HL-60 (cell line): ENCODE data around the gene WNT5B.

Experiments
- DNase-seq, 2 experiments: peaks; one replicate each; pipeline ENCODE4 v3.0.0-alpha.2; 2010 to 2020; ENCODE audit warnings: low read depth in 1 of 2, low spot score in 1 of 2
- H3K27ac ChIP-seq: fragments of 250-450 bp; sonication (Bioruptor Pico); replicated peaks from 2 replicates; pipeline ENCODE4 v1.5.1; 2020; ENCODE audit warnings: mild to moderate bottlenecking, moderate library complexity
- H3K27me3 ChIP-seq: fragments of 250-450 bp; sonication (Bioruptor Pico); 2 replicates; pipeline ENCODE4 v1.5.1; 2021; ENCODE audit warnings: mild to moderate bottlenecking, moderate library complexity; ENCODE audit not compliant: insufficient read depth, poor library complexity, severe bottlenecking
- H3K4me3 ChIP-seq: replicated peaks from 2 replicates; pipeline ENCODE4 v1.5.1; 2011; ENCODE audit warnings: mild to moderate bottlenecking, control low read depth, low read length; ENCODE audit not compliant: insufficient read depth
- CTCF ChIP-seq: IDR thresholded peaks from one replicate; pipeline ENCODE4 v1.5.1; 2011; ENCODE audit warnings: low read length, control low read depth, inconsistent platforms; ENCODE audit not compliant: insufficient read depth
- GABPA ChIP-seq: IDR thresholded peaks from 2 replicates; pipeline ENCODE4 v1.6.1; 2012; ENCODE audit warnings: low read depth
- POLR2AphosphoS5 ChIP-seq: IDR thresholded peaks from 2 replicates; pipeline ENCODE4 v1.6.1; 2012; ENCODE audit warnings: low read depth
- REST ChIP-seq: IDR thresholded peaks from 2 replicates; pipeline ENCODE4 v1.6.1; 2012; ENCODE audit warnings: low read depth; ENCODE audit not compliant: insufficient replicate concordance
- SPI1 ChIP-seq: IDR thresholded peaks from 2 replicates; pipeline ENCODE4 v1.6.1; 2012; ENCODE audit warnings: low read depth, mild to moderate bottlenecking, borderline replicate concordance

Gene WNT5B

DNA sequence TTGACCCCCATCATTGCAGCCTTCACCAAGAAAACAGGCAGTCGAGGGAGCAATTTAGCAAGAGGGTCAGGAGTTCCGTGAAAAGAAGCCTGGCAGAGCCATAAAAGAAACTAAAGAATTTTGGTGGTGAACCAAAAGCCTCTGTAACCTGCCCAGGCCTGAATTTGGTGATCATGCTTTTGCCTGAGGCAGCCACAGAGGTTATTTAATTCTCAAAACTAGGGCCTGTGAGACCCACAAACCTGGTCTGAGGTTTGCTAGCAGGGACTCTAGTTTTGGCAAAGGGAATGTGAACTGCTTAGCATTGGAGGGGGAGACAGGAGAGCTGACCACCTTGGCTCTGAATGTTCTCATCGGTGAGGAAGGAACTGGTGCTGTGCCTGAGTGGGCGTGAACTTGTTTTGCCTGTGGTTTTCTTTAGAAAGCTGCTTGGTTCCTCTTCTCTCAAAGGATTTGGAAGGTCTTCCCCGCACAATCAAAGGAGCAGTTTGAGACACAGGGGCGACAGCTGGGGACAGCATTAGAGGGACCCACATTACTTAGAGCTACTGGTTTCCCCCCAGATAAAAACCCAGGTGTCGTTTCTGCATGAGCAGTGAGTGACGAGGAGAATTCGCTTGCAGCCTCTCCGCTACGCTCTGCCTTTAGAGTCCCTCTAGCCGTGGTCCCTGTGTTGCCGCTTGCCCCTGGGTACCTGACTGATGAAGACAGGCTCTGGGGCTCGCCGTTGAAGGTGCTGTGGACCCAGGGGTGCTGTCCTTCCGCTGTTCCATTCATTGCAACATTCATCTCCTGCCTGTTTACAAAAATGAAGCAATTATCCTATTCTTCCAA is 12.6 kb upstream of the WNT5B start:
- Histone ChIP-seq H3K27me3 (no peaks in the 10 kb centered on the region), H3K27ac (no peak overlapping the region), H3K4me3 (no peak overlapping the region; the same call in 1 of the 2 replicates)
- peak in 1 of 2 experiments; percentile 72 for DNase-seq
- TF ChIP-seq SPI1 (peak; percentile 67; the same call in 1 of the 2 replicates), REST (no peak)

- Histone ChIP-seq H3K27me3 (no peaks in the 10 kb centered on the region), H3K4me3 (no peak overlapping the region), H3K27ac (no peak overlapping the region)
- no peak for DNase-seq
- TF ChIP-seq REST, result no peak
- peak; percentile 31; the same call in 1 of the 2 replicates for TF ChIP-seq SPI1
These were observed 10.5 kb upstream of the WNT5B start for GRCh38 chr12:1618489-1618888.

DNA sequence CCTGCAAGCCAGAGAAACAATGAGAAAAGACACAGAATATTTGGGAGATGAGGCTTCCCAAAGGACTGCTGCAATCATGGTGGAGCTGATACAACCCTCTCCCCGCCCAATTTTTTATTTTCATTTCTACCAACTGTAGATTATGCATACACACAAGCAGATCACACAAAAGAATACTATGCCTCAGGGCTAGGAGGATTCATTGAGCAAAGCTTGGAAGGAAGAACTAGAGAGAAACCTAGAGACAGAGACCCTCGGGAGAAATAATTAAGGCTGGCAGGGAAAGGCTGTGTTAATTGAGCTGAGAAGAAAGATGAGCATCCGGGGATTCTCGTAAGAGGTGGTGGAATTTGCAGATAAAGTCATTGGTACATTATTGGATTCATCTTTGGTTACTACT is 9.9 kb upstream of the WNT5B start:
- DNase-seq, result no peak
- Histone ChIP-seq H3K27me3 (no peaks in the 10 kb centered on the region), H3K27ac (peak overlapping the region; percentile 56), H3K4me3 (no peak overlapping the region)
- TF ChIP-seq POLR2AphosphoS5, result no peak
- TF ChIP-seq SPI1, result no peak
- TF ChIP-seq REST, result no peak
- TF ChIP-seq CTCF, result no peak
- no peak for TF ChIP-seq GABPA

DNA sequence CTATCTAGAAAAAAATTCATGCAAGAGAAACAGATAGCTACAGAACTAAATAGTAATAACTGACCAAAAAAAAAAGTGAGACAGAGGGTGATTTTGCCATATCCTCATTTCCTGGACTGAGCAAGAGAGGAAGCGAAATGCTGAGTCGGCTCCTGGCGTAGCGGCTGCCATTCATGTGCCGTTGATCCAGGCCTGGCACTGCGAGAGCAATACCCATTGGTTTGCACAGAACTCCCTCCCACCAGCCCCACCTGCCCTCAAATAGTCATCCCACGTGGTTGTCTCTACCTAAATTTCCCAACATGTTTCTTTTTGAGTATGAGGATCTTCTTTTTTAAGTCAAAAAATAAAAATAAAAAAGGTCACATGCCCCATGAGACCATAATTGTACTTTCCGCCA is 9.4 kb upstream of the WNT5B start:
- Histone ChIP-seq H3K4me3 (no peak overlapping the region), H3K27me3 (no peaks in the 10 kb centered on the region), H3K27ac (peak overlapping the region; percentile 56)
- no peak for TF ChIP-seq CTCF
- TF ChIP-seq SPI1, result peak; percentile 72; the same call in 1 of the 2 replicates
- peak in 1 of 2 experiments; percentile 95 for DNase-seq
